ENCODE data around the gene CACNB4.

CACNB4 gene

GRCh38 chr2:152015552-152015951 lies 83.3 kb downstream of the CACNB4 start:
- Histone ChIP-seq H3K79me2 (ENCODE audit: insufficient read depth, low read length) (no peaks in the 10 kb centered on the region), H3K4me3 (ENCODE audit: low read length, poor library complexity, severe bottlenecking) (no peak overlapping the region), H4K20me1 (ENCODE audit: insufficient read depth, low read length, poor library complexity, severe bottlenecking) (no peaks in the 10 kb centered on the region), H3K4me2 (ENCODE audit: low read depth, low read length, poor library complexity, severe bottlenecking) (no peak overlapping the region), H2AFZ (ENCODE audit: low read length) (no peak overlapping the region), H3K27me3 (ENCODE audit: insufficient read depth, low read length, poor library complexity, severe bottlenecking) (no peaks in the 10 kb centered on the region), H3K4me1 (ENCODE audit: insufficient read depth, low read length, poor library complexity, severe bottlenecking) (peaks cover 5% of the 10 kb centered on the region), H3K9me3 (ENCODE audit: insufficient read depth, low read depth, low read length) (no peaks in the 10 kb centered on the region), H3K9me2 (replicated peaks; ENCODE audit: low read depth, low read length) (no peaks in the 10 kb centered on the region), H3F3A (ENCODE audit: low read depth) (no peaks in the 10 kb centered on the region), H3K9ac (ENCODE audit: low read depth, low read length, poor library complexity, severe bottlenecking) (no peak overlapping the region), H3K36me3 (ENCODE audit: insufficient read depth, low read length) (no peaks in the 10 kb centered on the region)
- TF ChIP-seq EZH2phosphoT487 (IDR thresholded peaks at IDR 0.05; ENCODE audit: borderline replicate concordance) (no peak), CTCF (conservative IDR thresholded peaks at IDR 0.05; ENCODE audit: low read length) (no peak)

- Histone ChIP-seq H2AFZ (ENCODE audit: low read length) (no peak overlapping the region), H3K9me3 (ENCODE audit: insufficient read depth, low read depth, low read length) (no peaks in the 10 kb centered on the region), H3K36me3 (ENCODE audit: insufficient read depth, low read length) (no peaks in the 10 kb centered on the region), H3K9ac (ENCODE audit: low read depth, low read length, poor library complexity, severe bottlenecking) (no peak overlapping the region), H3K9me2 (replicated peaks; ENCODE audit: low read depth, low read length) (no peaks in the 10 kb centered on the region), H3K4me1 (ENCODE audit: insufficient read depth, low read length, poor library complexity, severe bottlenecking) (peaks cover 7% of the 10 kb centered on the region), H3F3A (ENCODE audit: low read depth) (no peaks in the 10 kb centered on the region), H3K4me3 (ENCODE audit: low read length, poor library complexity, severe bottlenecking) (no peak overlapping the region), H3K4me2 (ENCODE audit: low read depth, low read length, poor library complexity, severe bottlenecking) (no peak overlapping the region), H3K27me3 (ENCODE audit: insufficient read depth, low read length, poor library complexity, severe bottlenecking) (no peaks in the 10 kb centered on the region), H4K20me1 (ENCODE audit: insufficient read depth, low read length, poor library complexity, severe bottlenecking) (no peaks in the 10 kb centered on the region), H3K79me2 (ENCODE audit: insufficient read depth, low read length) (no peaks in the 10 kb centered on the region)
- TF ChIP-seq CTCF (conservative IDR thresholded peaks at IDR 0.05; ENCODE audit: low read length) (no peak), EZH2phosphoT487 (IDR thresholded peaks at IDR 0.05; ENCODE audit: borderline replicate concordance) (no peak)
These were observed 86.1 kb downstream of the CACNB4 start for GRCh38 chr2:152012697-152013096.

GRCh38 chr2:152011724-152012123 lies 87.1 kb downstream of the CACNB4 start:
- no peaks in the 10 kb centered on the region for H3K79me2 ChIP-seq (ENCODE audit: insufficient read depth, low read length)
- no peak overlapping the region for H3K9ac ChIP-seq (ENCODE audit: low read depth, low read length, poor library complexity, severe bottlenecking)
- H3K4me3 ChIP-seq (ENCODE audit: low read length, poor library complexity, severe bottlenecking) = no peak overlapping the region
- no peaks in the 10 kb centered on the region for H3F3A ChIP-seq (ENCODE audit: low read depth)
- no peaks in the 10 kb centered on the region for H3K9me3 ChIP-seq (ENCODE audit: insufficient read depth, low read depth, low read length)
- peaks cover 7% of the 10 kb centered on the region for H3K4me1 ChIP-seq (ENCODE audit: insufficient read depth, low read length, poor library complexity, severe bottlenecking)
- H2AFZ ChIP-seq (ENCODE audit: low read length) = no peak overlapping the region
- H4K20me1 ChIP-seq (ENCODE audit: insufficient read depth, low read length, poor library complexity, severe bottlenecking) = no peaks in the 10 kb centered on the region
- no peaks in the 10 kb centered on the region for H3K9me2 ChIP-seq (replicated peaks; ENCODE audit: low read depth, low read length)
- no peaks in the 10 kb centered on the region for H3K27me3 ChIP-seq (ENCODE audit: insufficient read depth, low read length, poor library complexity, severe bottlenecking)
- H3K36me3 ChIP-seq (ENCODE audit: insufficient read depth, low read length) = no peaks in the 10 kb centered on the region
- TF ChIP-seq EZH2phosphoT487 (IDR thresholded peaks at IDR 0.05; ENCODE audit: borderline replicate concordance) (no peak), CTCF (conservative IDR thresholded peaks at IDR 0.05; ENCODE audit: low read length) (no peak)
- no peak overlapping the region for H3K4me2 ChIP-seq (ENCODE audit: low read depth, low read length, poor library complexity, severe bottlenecking)

Measured in Loucy (cell line).